RPMI7951 (cell line): Measurements from ENCODE around the gene DNER. TPM values are rescaled to one million over a fixed set of nuclear protein-coding genes. Genes with fewer than 3 reads are reported as not detected.
"Not testable (repeated sequence)": the region's sequence is repeated elsewhere in the genome, so short reads cannot be mapped to it uniquely, and the experiment has no call there.

ENCODE experiments used
- DNase-seq: peaks from one replicate; pipeline ENCODE4 v3.0.0-alpha.2; 2012; ENCODE audit warnings: low read depth
- total RNA-seq: library from RNA; depleted of rRNA; stranded (reverse); fragments of >200 nt; shearing (Covaris generic); gene quantifications from 2 replicates; pipeline ENCODE4 v1.2.3, GENCODE V29; 2014

The DNER gene
- total RNA-seq, 1 experiment from 2014 or later, result 126 TPM

DNA sequence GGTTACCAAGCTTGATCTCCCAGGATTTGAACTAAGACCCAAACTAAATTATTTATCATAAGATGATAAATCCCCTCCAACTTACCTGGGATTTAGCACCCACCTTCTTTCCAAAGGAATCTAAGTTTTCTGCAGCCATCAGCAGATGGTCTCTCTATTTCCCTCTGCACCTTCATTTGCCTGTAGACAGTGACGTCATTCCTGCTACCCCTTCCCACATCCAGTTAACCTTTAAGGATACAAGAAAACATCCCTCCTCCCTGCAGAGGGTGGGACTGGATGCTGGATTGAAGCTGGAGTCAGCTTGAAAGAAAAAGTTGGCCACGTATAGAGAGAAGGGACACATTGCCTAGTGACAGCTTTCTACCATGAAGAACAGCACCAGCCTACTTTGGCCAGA is 3.7 kb upstream of the DNER start:
- DNase-seq, result no peak

DNA sequence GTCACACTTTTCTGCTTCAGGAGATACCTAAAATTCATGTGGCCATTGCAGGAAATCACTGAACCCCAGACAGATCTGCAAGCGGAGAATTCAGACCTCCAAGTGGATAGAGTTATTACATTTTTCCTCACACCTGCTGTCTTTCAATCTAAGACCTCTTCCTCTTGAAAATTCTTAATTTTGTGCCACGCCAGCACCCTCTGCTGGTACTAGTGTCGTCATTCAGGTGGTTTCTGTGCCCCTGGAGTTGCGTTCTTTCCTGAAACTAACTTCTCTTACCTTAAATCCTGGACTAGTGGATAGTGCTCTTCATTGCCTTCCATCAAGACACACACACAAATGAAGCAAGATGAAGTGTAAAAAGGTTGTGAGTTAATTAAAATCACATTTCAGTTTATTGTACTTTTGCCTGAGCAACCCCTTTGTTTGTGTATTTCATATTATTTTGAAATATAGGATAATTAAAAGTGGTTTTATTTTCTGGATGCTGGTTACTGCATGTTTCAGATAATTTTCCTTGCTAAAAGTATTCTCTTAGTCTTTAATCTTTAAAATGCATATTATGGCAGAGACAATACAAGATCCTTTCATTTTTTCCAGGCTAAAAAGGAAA is 1.6 kb upstream of the DNER start:
- DNase-seq, result peak; percentile 63

DNA sequence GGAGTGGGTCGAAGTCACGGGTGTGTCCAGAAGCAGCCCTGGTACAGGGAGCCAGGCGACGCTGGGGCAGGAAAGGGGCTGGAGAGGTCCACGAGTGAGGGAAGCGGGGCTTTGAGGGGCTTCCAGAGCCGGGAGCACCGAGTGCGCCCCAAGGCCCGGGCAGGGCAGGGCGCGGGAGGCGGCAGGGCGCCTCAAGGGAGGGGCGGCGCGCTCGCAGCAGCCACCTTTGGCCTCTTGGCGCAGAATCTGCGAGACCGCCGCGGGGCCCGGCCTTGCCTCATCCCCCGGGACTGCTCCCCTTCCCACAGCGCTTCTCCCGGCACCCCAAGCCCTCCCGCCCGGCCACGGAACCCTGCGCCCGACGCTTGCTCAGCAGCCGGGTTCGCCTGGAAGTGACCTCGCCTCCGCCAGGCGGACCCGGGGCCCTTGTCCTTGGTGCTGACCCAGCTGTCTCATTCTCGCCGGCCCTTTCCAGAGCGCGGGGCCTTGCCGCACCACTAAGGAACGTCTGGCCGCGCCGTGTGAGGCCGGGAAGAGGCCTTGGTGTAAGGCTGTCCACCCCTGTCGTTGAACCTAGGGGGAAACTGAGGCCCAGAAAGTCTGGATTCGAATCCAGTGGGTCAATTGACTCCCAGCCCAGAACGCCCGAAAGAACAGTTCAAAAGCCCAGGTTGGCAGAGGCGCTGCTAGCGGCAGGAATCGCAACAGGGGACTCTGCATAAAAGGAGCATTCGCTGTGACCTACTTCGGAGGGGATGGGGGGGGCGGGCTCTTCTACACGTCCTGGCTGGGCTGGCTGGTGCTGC is 584 bp upstream of the DNER start:
- peak; percentile 80 for DNase-seq

DNA sequence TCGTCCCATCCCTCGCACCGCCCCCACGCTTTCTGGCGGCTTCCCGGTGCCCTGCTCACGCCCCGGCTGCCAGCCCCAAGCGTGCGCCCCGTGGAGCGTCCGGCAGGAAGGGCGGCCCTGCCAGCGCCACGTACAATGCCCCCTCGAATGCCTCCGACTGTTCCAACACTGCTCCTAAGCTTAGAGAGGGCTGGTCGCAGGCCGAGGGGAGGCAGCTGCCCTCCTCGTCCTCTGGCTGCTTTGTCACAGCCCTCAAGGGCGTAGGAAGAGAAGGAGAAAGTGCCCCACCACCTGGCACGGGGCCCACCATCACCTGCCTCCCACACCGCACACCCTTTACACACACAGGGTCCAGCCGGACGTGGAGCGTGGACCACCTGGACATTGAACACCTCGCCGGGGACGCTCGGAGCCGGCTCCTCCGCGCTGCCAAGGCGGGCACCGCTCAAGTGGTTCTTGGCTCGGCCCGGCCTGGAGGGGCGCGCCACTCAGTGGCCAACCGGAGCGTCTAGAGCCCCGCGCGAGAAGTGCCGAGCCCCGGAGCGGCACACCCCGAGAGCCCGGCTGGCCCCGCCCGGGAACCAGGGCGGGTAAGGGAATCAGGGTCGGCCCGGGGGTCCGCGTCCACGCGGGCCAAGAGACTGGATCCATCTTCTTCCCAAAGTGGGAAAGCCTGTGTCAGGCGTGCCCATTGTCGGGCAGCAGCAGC is 830 bp downstream of the DNER start:
- DNase-seq, result peak; percentile 77

DNA sequence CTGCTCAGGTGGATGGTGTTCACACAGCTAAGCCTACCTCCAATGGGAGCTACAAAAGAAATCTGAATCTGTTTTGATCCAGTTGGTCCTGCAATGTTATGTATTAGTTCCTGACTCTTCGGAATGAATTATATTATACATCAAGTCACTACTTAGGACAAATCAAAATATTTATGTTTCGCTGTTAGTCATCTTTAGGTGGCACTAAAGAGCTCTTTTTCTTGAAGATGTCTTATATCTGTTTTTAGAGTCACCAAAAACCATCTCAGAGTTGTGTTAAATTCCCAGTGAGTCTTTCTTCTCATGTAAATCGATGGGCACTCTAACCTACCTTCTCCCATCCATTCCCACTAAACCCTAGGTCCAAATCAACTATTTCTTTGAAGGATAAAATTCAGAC is 2.2 kb downstream of the DNER start:
- peak; percentile 42 for DNase-seq

DNA sequence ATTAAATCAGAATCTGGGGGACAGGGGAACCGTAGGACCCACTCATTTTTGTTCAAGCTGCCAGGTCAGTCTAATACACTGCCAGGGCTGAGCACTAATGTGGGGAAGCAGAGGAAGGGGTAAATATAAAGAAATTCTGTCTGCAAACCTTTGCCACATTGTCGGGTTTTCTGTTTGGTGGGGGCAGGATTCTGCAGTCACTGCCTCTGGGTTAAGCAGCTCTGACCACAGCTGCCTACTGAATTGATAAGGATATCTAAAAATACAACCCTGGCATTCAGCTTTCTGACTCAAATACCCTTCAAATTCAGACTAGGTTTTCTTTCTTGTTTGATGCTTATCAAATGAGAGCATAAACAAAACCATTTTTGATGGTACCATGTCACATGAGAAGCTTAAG is 6.0 kb downstream of the DNER start:
- DNase-seq, result peak; percentile 45

DNA sequence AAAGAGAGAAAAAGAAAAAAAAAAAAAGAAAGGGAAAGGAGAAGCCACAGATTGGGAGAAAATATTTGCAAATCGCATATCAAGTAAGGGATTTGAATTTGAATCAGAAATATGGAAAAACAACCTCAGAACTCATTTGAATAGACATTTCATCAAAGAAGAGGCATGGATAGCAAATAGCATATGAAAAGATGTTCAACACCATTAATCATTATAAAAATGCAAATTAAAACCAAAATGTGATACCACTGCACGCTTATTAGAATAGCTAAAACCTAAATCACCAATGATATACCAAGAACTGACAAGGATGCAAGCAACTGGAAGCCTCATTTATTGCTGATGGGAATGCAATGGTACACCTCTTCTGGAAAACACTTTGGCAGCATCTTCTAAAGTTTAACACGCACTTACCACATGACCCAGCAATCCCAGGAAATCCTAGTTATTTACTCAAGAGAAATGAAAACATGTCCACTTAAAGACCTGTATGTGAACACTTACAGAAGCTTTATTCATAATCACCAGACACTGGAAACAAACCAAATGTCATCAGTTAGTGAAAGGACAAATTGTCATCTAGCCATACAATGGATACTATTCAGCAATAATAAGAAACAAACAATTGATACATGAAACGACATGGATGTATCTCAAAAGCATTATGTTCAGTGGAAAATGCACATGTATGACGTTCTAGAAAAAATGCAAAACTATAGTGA is 10.3 kb downstream of the DNER start:
- DNase-seq, result no peak

DNA sequence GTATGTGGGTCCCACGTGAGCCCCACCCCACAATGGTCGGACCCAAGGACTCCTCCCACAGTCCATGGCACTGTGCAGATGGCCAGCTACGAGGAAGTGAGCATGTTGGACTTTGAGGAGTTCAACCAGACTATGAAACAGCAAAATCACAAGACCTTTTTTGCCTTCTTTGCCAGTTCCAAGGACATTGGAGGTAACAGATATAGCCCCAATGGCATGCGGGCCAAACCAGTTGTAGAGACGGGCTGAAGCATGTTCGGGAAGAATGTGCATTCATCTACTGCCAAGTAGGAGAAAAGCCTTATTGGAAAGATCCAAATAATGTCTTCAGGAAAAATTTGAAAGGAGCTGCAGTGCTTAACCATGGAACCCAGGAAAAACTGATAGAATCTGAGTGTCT is 12.6 kb downstream of the DNER start:
- DNase-seq, result no peak

DNA sequence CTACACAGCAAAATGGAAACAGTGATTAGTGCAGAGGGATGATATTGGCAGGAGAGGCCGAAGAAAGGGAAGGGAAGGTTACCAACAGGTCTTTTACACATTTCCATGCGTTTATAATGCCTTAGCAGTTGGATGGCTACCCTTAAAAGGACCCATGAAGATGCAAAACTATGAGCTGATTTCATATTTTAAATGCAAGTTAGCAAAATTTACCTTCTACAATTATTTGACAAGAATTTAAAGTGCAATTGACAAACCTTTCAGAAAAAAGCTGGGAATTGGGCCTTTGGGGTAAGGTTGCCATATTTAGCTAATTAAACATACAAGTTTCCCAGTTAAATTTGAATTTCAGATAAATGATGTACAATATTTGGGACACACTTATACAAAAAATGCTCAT is 13.3 kb downstream of the DNER start:
- no peak for DNase-seq

DNA sequence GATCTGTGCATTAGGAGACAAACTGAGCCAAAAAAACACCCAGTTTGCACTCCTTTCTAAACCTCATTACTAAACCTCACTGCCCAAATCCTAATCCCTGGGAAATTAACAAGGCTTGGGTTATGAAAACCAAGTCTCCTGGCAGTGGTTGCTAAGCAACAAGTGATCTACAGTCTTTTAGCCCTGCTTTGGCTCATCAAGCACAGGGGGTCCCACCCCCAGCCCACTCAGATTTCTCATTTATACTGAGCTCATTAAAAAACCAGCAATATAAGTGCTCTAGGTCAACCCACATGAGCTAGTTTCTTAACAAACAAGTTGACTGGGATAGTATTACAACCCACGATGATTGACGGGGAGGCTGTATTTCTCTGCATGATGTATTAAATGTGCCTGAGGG is 18.4 kb downstream of the DNER start:
- DNase-seq, result no peak

DNA sequence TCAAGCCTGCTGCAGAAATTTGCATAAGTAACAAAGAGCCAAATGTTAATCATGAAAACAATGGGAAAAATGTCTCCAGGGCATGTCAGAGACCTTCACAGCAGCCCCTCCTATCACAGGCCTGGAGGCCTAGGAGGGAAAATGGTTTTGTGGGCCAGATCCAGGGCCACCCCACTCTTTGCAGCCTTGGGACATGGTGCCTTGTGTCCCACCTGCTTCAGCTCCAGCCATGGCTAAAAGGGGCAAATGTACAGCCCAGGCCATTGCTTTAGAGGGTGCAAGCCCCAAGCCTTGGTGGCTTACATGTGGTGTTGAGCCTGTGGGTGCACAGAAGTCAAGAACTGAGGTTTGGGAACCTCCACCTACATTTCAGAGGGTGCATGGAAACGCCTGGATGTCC is 20.5 kb downstream of the DNER start:
- not testable (repeated sequence) for DNase-seq

DNA sequence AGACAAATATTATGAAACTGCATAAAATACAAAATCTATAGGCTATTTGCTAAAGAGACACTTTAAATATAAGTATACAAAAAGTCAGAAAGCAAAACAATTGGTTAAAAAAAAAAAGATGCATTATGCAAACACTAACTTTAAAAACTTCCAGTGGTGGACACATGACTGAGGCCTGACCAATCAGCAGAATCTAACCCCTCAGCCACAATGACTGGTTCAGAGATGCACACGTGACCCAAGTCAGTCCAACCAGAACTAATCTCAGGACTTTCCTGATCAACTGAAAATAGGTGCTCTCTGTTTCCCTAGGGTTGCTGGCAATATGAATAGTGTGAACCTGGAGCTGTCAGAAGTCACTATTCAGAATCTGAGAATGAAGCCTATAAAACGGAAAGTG is 22.7 kb downstream of the DNER start:
- no peak for DNase-seq

DNA sequence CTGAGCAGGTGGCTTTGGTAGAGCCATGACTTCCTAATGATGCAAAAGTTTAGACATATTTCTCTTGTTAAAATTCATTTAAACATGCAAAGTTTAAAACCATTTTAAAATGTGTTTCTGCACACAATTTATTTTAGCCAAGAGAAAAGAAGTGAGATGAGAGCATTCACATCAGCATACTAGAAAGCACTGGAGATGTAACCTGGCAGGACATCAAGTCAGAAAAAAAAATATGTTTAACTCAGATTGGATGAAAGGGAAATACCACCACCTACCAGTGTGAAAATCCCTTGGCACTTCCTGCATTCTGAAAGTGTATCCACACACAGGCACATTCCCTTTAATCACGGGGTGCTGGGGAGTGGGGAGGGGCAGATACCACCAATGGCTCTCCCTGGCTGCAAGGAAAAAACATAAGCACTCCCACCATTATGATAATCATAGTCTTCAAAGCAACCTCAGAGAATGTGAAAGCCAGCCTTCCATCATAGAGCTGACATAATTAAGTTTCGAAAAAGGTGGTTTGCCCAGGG is 25.0 kb downstream of the DNER start:
- DNase-seq, result no peak

DNA sequence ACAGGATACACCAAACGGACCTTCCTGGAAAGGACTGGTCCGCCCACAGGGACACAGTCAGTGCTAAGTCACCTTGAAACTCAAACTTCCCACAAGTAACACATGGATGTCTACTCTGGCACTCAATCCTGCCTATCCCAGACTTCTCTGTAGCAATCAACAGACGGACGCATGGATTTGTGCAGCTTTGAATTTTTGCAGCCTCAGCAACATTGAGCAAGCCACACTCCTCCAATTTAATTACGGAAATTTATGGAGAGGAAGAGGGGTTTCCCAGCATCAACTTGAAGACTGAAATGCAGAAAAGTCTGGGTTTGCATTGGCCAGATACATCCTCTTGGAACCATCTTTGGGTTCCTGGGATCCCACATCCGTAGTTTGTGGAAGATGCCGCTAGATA is 26.2 kb downstream of the DNER start:
- no peak for DNase-seq

DNA sequence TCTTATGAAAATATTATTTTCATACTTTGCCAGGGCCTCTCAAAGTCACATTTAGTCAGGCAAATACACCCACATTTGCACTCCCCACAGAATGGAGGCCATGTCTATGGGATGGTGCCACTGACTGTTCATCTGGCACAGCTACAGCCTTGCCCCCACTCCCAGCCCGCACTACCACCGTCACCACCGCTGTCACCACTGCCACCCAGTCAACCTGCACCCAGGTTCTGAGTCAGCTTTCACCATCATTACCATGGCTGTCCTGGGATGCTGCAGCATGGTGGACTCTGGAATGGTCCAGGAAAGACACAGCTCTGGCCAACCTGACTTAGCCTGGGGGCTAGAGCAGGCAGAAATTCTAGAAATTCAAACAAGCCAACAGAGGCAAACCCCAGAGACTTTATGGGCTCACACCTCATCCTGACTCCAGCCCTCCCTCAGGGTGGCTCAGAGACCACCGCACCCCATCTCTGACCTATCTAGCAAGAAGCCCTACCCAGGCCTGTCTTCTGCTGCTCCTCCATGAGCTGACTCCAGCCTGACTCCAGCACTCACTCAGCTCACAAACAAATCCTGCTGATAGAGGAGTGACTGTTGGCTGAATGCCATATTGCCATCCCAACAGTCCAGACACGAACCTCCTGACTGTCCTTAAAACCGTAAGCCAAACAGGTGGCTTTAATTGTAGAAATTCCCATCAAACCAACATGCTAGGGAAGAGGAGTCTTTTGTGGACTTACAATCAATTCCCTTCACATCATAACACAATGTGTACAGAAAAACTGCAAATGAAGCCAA is 28.0 kb downstream of the DNER start:
- DNase-seq, result peak; percentile 63

DNA sequence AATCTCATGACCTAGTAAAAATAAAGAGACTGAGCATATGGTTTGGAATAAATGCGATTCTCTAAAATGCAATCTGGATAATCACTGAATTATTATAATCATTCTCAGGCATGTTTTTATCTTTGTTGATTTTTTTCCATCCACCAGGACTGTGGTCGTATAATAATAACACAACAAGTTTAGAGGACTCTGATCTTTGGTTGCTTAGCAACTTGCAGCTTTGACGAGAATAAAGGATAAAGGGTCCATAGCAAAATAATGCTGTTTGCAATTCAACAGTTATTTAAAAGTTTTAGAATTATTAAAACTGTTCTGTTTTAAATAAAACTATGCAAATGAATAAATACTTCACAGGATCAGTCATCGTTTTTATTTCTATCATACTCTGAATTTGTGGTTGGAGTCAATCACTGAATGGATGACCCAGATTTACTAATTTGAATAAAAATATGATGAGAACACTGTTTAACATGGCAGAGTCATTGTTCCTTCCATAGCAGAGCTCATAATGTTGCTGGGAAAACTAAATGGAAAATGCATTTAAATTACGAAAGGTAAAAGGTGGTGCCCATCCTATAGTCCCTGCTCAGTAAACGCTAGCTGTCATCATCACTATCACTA is 29.3 kb downstream of the DNER start:
- DNase-seq, result no peak

DNA sequence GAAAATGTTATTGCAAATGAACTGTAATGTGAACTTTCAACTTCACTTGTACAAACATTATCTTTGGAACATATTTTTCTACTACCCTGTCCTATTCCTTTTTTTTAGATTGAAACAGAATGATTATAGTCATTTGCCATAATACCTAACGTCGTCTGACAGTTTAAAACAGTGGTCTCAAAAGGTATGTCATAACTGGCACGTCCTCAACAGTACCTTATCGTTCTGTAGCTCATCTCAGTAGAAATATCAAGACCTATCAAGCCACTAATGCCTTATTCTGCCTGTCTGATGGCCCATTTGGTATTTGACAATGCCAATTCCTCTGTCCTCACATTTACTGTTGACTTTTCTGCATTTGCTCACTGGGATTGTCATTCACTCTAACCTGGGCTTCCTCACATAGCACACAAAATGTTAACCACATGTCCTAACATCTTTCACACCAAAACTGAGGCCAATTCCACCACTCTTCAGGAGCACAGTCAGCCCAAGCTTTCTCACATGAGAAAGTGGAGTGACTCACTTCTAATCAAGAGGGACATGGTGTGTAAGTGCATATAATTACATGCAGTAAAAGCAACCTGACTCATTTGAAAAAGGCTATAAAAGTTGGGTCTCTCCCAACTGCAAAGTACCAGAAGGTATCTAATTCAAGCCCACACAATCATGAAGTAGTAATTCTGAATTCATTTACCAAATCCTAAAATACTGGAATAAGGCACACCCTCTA is 34.8 kb downstream of the DNER start:
- DNase-seq, result peak; percentile 74

DNA sequence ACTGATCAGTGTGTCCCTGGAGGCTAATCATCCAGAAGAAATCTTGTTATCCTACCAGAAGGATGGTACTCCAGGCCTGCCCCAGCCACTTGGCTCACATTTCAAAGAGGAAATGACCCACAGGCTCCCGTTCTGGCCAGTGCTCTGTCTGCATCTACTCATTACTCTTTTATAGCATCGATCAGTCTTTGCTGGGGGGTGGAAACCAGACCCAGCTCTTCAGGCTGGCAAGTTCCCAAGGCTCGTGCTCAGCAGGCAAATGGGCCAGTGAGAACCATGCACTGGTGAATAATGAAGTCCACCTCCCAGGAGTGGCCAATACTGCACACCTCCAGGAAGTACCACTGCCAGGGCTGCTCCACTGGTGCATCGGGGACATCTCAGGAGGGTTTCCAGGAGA is 38.8 kb downstream of the DNER start:
- DNase-seq, result peak; percentile 81

DNA sequence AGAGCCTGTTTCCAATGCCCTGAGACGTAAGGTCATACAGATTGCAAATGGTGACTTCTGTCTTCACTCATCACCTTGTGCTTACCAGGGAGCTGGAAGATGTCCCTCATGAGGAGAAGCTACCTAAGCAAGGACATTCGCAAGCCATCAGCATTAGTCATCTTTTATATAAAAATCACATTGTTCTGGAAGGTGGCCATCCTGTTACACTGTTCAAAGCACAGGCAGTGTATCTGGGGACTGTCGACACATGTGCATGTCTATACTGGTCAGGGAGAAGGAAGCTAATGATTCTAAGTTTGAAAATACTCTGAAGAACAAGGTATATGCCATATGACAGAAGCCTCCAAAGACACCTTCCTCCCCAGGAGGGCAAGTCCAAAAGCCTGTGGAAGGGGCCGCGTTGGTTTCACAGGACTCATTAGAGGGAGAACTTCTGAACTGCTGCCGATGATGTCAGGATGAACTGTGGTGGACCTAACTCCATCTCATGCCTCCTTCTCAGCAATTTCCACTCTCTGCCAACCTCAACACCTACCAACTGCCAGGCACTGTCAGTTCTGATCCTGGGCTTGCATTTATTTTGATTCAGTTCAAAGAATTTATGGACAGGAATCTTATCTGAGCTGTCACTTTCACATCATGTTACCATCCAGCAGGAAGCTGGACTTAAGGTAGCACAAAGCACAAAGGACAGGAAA is 39.4 kb downstream of the DNER start:
- no peak for DNase-seq
